ENCODE results near the gene MRPS23.

GRCh38 chr17:57830880-57831279 is 19.0 kb downstream of the MRPS23 start:
- TF ChIP-seq, protein P1, sequence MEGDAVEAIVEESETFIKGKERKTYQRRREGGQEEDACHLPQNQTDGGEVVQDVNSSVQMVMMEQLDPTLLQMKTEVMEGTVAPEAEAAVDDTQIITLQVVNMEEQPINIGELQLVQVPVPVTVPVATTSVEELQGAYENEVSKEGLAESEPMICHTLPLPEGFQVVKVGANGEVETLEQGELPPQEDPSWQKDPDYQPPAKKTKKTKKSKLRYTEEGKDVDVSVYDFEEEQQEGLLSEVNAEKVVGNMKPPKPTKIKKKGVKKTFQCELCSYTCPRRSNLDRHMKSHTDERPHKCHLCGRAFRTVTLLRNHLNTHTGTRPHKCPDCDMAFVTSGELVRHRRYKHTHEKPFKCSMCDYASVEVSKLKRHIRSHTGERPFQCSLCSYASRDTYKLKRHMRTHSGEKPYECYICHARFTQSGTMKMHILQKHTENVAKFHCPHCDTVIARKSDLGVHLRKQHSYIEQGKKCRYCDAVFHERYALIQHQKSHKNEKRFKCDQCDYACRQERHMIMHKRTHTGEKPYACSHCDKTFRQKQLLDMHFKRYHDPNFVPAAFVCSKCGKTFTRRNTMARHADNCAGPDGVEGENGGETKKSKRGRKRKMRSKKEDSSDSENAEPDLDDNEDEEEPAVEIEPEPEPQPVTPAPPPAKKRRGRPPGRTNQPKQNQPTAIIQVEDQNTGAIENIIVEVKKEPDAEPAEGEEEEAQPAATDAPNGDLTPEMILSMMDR (IDR thresholded peaks at IDR 0.05), result no peak
- no peak for TF ChIP-seq POLR2A (IDR thresholded peaks at IDR 0.05)
- TF ChIP-seq EP300 (IDR thresholded peaks at IDR 0.05), result no peak
